ENCODE measurements around the gene FPGS. TPM values are rescaled to one million over a fixed set of nuclear protein-coding genes. Genes with fewer than 3 reads are reported as not detected.
A peak's percentile ranks its signal among the peaks of the same experiment; 100 is the strongest.
"Not testable (repeated sequence)": the region's sequence is repeated elsewhere in the genome, so short reads cannot be mapped to it uniquely, and the experiment has no call there.

FPGS gene
- total RNA-seq, 1 donor, result 98.1 TPM

DNA sequence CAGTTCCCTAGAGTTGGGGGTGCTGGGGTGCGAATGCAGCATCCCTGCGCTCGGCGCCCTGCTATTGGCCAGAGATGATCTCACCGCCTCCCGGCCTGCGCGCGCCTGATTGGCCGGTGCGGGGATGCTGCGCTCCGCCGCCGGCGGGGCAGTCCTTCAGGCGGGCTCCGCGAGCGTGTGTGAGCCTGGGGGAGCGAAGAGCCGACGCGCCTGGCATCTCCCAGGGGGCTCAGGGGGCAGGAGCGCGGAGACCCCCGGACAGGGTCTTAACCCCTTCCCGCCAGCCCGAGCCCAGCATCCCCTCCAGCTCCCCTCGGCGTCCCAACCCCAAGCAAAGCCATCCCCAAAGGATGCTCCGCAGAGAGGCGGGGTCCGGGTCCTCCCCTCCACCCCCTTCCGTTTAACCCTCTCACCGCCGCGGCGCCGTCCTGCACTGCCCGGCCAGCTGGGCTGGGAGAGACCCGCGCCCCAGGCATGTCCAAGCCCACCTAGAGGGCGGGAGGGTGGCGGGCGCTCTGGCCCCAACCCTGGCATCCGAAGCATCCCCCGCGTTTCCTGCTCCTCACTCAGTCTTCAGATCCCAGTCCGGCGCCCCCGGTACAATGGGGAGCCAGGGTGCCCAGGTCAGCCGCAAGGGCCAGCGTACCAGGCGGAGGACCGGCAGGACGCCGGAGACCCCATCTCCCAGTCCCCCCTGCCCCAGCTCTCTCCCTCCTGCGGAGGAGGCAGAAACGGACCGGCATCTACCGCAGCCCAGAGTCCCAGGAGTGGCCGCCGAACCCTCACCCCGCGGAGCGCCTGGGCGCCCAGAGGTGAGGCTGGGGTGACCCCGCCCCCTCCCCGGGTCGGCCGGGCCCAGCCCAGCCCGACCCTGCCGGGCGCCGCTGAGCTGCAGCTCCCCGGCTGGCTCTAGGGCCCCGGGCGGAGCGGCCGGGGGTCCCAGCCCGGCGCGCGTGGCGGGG, 48.3 kb upstream of the FPGS start:
- H4K20me1 ChIP-seq (ENCODE audit: insufficient read depth, low read length), result no peaks in the 10 kb centered on the region
- no peak overlapping the region for H3K4me3 ChIP-seq (ENCODE audit: insufficient read depth, low read length)
- TF ChIP-seq, protein P1, sequence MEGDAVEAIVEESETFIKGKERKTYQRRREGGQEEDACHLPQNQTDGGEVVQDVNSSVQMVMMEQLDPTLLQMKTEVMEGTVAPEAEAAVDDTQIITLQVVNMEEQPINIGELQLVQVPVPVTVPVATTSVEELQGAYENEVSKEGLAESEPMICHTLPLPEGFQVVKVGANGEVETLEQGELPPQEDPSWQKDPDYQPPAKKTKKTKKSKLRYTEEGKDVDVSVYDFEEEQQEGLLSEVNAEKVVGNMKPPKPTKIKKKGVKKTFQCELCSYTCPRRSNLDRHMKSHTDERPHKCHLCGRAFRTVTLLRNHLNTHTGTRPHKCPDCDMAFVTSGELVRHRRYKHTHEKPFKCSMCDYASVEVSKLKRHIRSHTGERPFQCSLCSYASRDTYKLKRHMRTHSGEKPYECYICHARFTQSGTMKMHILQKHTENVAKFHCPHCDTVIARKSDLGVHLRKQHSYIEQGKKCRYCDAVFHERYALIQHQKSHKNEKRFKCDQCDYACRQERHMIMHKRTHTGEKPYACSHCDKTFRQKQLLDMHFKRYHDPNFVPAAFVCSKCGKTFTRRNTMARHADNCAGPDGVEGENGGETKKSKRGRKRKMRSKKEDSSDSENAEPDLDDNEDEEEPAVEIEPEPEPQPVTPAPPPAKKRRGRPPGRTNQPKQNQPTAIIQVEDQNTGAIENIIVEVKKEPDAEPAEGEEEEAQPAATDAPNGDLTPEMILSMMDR (IDR thresholded peaks at IDR 0.05; ENCODE audit: extremely low read depth, low read depth, low read length), result no peak
- H3K27ac ChIP-seq (ENCODE audit: low read depth, low read length), result no peak overlapping the region
- H3K36me3 ChIP-seq (ENCODE audit: insufficient read depth, low read length), result no peaks in the 10 kb centered on the region
- no peaks in the 10 kb centered on the region for H3K4me1 ChIP-seq (ENCODE audit: insufficient read depth, low read length)
- peaks cover 31% of the 10 kb centered on the region for H3K27me3 ChIP-seq (ENCODE audit: insufficient read depth, low read length)
- H3K4me2 ChIP-seq (ENCODE audit: insufficient read depth, low read length), result no peak overlapping the region
- no peaks in the 10 kb centered on the region for H3K9me3 ChIP-seq (ENCODE audit: low read depth, low read length)
- DNase-seq (ENCODE audit: insufficient read length, low spot score, missing footprints), result peak; percentile 90
- H3K79me2 ChIP-seq (ENCODE audit: insufficient read depth, low read length), result no peaks in the 10 kb centered on the region
- H2AFZ ChIP-seq (ENCODE audit: low read length), result no peak overlapping the region

DNA sequence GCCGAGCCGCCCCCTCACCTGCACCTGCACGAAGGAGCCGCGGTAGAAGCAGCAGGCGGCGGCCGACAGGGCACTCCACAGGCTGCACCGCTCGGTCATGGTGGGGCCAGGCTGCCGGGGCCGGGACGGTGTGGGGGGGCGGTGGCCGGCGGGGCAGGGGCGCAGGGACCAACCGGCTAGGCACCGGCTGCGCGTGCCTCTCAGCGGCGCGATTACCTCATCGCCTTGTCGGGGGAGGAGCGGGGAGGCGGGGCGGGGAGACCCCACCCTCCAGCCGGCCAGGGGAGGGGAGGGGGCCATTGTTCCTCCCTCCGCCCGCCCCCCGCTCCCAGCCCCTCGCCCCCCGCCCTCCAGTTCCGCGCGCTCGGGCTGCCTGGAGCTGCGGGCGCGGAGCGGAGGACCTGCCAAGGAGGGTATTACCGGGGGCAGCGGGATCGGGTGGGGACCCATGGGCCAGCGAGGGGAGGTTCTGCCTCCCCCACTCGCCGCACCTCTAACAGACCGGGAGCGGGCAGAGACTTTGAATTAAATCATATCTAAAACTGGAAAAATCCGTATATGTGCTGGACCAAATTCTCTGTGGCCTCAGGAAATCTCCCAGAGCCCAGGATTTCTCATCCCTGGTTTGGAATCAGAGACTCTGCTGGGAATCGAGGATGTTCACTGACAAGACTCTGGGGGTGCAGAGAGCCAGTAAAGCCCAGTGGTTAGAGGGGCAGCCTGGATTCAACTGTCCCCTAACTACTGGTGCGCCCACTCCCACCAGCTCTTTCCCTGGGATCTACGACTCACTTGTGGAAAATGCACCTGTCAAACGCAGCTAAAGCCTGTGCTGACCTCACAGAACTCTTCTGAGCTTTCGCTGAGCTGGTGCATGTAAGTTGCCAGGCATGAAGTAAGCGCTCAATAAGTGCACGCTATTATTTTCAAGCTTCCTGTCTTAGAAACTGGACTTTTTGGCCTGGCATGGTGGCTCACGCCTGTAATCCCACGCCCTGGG, 47.3 kb upstream of the FPGS start:
- H3K4me3 ChIP-seq (ENCODE audit: insufficient read depth, low read length), result no peak overlapping the region
- H3K79me2 ChIP-seq (ENCODE audit: insufficient read depth, low read length), result no peaks in the 10 kb centered on the region
- TF ChIP-seq, protein P1 (IDR thresholded peaks at IDR 0.05; ENCODE audit: extremely low read depth, low read depth, low read length), result no peak
- no peak overlapping the region for H3K27ac ChIP-seq (ENCODE audit: low read depth, low read length)
- H2AFZ ChIP-seq (ENCODE audit: low read length), result no peak overlapping the region
- H3K27me3 ChIP-seq (ENCODE audit: insufficient read depth, low read length), result peaks cover 31% of the 10 kb centered on the region
- no peak overlapping the region for H3K4me2 ChIP-seq (ENCODE audit: insufficient read depth, low read length)
- no peaks in the 10 kb centered on the region for H3K36me3 ChIP-seq (ENCODE audit: insufficient read depth, low read length)
- H3K4me1 ChIP-seq (ENCODE audit: insufficient read depth, low read length), result no peaks in the 10 kb centered on the region
- peak; percentile 72 for DNase-seq (ENCODE audit: insufficient read length, low spot score, missing footprints)
- no peaks in the 10 kb centered on the region for H4K20me1 ChIP-seq (ENCODE audit: insufficient read depth, low read length)
- no peaks in the 10 kb centered on the region for H3K9me3 ChIP-seq (ENCODE audit: low read depth, low read length)

DNA sequence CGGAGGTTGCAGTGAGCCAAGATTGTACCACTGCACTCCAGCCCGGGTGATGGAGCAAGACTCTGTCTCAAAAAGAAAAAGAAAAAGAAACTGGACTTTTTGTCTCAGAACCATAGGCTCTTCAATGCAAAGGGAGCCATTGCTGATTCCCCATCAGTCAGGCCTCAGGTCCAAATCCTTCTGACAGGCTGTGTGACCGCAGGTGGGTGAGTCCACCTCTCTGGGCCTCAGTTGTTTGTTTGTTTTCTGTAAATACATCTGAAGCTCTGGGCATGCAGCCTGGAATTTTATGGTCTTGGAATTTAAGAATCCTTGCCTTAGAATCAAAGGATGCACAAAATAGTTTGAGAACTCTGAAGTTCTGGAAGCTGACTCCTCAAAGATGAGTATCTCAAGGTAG, 46.4 kb upstream of the FPGS start:
- H3K4me1 ChIP-seq (ENCODE audit: insufficient read depth, low read length), result no peaks in the 10 kb centered on the region
- no peak overlapping the region for H3K4me2 ChIP-seq (ENCODE audit: insufficient read depth, low read length)
- no peak overlapping the region for H2AFZ ChIP-seq (ENCODE audit: low read length)
- no peaks in the 10 kb centered on the region for H3K79me2 ChIP-seq (ENCODE audit: insufficient read depth, low read length)
- TF ChIP-seq, protein P1 (IDR thresholded peaks at IDR 0.05; ENCODE audit: extremely low read depth, low read depth, low read length), result no peak
- no peak for DNase-seq (ENCODE audit: insufficient read length, low spot score, missing footprints)
- H3K27ac ChIP-seq (ENCODE audit: low read depth, low read length), result no peak overlapping the region
- H3K9me3 ChIP-seq (ENCODE audit: low read depth, low read length), result no peaks in the 10 kb centered on the region
- H4K20me1 ChIP-seq (ENCODE audit: insufficient read depth, low read length), result no peaks in the 10 kb centered on the region
- no peaks in the 10 kb centered on the region for H3K36me3 ChIP-seq (ENCODE audit: insufficient read depth, low read length)
- H3K27me3 ChIP-seq (ENCODE audit: insufficient read depth, low read length), result peaks cover 31% of the 10 kb centered on the region
- H3K4me3 ChIP-seq (ENCODE audit: insufficient read depth, low read length), result no peak overlapping the region

DNA sequence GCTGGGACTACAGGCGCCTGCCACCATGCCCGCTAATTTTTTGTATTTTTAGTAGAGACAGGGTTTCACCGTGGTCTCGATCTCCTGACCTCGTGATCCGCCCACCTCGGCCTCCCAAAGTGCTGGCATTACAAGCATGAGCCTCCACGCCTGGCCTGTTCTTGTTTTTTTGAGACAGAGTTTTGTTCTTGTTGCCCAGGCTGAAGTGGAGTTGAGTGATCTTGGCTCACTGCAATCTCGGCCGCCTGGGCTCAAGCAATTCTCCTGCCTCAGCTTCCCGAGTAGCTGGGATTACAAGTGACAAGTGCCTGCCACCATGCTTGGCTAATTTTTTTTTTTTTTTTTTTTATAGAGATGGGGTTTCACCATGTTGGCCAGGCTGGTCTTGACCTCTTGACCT, 45.9 kb upstream of the FPGS start:
- H3K4me2 ChIP-seq (ENCODE audit: insufficient read depth, low read length); H3K79me2 ChIP-seq (ENCODE audit: insufficient read depth, low read length); H2AFZ ChIP-seq (ENCODE audit: low read length); H3K9me3 ChIP-seq (ENCODE audit: low read depth, low read length); H3K27ac ChIP-seq (ENCODE audit: low read depth, low read length); DNase-seq (ENCODE audit: insufficient read length, low spot score, missing footprints); H3K4me1 ChIP-seq (ENCODE audit: insufficient read depth, low read length); H4K20me1 ChIP-seq (ENCODE audit: insufficient read depth, low read length); H3K4me3 ChIP-seq (ENCODE audit: insufficient read depth, low read length); H3K36me3 ChIP-seq (ENCODE audit: insufficient read depth, low read length): not testable (repeated sequence)
- H3K27me3 ChIP-seq (ENCODE audit: insufficient read depth, low read length), result peaks cover 31% of the 10 kb centered on the region

Measured in osteoblast (primary cell).